ENCODE results near the gene MRPL14. TPM values are rescaled to one million over a fixed set of nuclear protein-coding genes. Genes with fewer than 3 reads are reported as not detected.
A peak's percentile ranks its signal among the peaks of the same experiment; 100 is the strongest.

Gene MRPL14
- total and polyA plus RNA-seq, 2 of the 8 experiments (the other 6 are each of a cell fraction or from before 2014, with no cell fraction given): 82.0 to 97.1 TPM

GRCh38 chr6:44072959-44073611 is 54.2 kb downstream of the MRPL14 start (continued):
- TF ChIP-seq, protein P1, sequence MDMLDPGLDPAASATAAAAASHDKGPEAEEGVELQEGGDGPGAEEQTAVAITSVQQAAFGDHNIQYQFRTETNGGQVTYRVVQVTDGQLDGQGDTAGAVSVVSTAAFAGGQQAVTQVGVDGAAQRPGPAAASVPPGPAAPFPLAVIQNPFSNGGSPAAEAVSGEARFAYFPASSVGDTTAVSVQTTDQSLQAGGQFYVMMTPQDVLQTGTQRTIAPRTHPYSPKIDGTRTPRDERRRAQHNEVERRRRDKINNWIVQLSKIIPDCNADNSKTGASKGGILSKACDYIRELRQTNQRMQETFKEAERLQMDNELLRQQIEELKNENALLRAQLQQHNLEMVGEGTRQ (IDR thresholded peaks at IDR 0.05; ENCODE audit: low read length): no peak
- TF ChIP-seq RBBP5 (IDR thresholded peaks at IDR 0.05; ENCODE audit: borderline replicate concordance, low read depth, low read length): 0 out of 2 replicates have a peak, but pooled peaks have one; percentile 10
